Stromal cell of bone marrow (primary cell): ENCODE results near the gene PEX14.

Experiments
- DNase-seq: peaks from one replicate; pipeline ENCODE4 v3.0.0-alpha.2; 2012; ENCODE audit warnings: low read depth

The PEX14 gene

GRCh38 chr1:10650556-10651388 lies 176.0 kb downstream of the PEX14 start:
- DNase-seq: no peak

- no peak for DNase-seq
Observed at GRCh38 chr1:10651389-10651766, 176.6 kb downstream of the PEX14 start.

- DNase-seq: no peak
Observed at GRCh38 chr1:10651793-10652192, 177.0 kb downstream of the PEX14 start.

GRCh38 chr1:10652626-10653025 lies 177.9 kb downstream of the PEX14 start:
- no peak for DNase-seq

- no peak for DNase-seq
Observed at GRCh38 chr1:10653370-10654125, 178.8 kb downstream of the PEX14 start.

- no peak for DNase-seq
Observed at GRCh38 chr1:10655002-10655401, 180.3 kb downstream of the PEX14 start.

- no peak for DNase-seq
Observed at GRCh38 chr1:10656431-10656830, 181.7 kb downstream of the PEX14 start.

GRCh38 chr1:10657088-10657847 lies 182.5 kb downstream of the PEX14 start:
- DNase-seq: no peak

GRCh38 chr1:10658396-10659066 lies 183.8 kb downstream of the PEX14 start:
- no peak for DNase-seq

GRCh38 chr1:10659218-10659617 lies 184.5 kb downstream of the PEX14 start:
- no peak for DNase-seq

GRCh38 chr1:10659646-10660540 lies 185.1 kb downstream of the PEX14 start:
- DNase-seq: no peak

GRCh38 chr1:10661453-10661852 lies 186.7 kb downstream of the PEX14 start:
- no peak for DNase-seq

GRCh38 chr1:10662090-10662688 lies 187.4 kb downstream of the PEX14 start:
- no peak for DNase-seq

GRCh38 chr1:10662824-10663677 lies 188.3 kb downstream of the PEX14 start:
- no peak for DNase-seq

- DNase-seq: no peak
Observed at GRCh38 chr1:10663678-10664035, 188.9 kb downstream of the PEX14 start.

- no peak for DNase-seq
Observed at GRCh38 chr1:10664251-10664650, 189.5 kb downstream of the PEX14 start.

- no peak for DNase-seq
Observed at GRCh38 chr1:10665226-10665625, 190.5 kb downstream of the PEX14 start.

- DNase-seq: no peak
Observed at GRCh38 chr1:10665930-10666850, 191.4 kb downstream of the PEX14 start.
